ENCODE measurements around the gene SPRR2A. TPM values are rescaled to one million over a fixed set of nuclear protein-coding genes. Genes with fewer than 3 reads are reported as not detected.

SPRR2A gene
- total RNA-seq, 1 experiment from 2014 or later = not detected

- H3K4me1 ChIP-seq (ENCODE audit: control insufficient read depth in 1 of 2, insufficient read depth in 2 of 2, low read length in 2 of 2) = peaks cover 0 to 6% of the 10 kb centered on the region in 2 experiments; a peak in 1 of 4 replicates
- peaks cover 10% of the 10 kb centered on the region for H3K27me3 ChIP-seq (ENCODE audit: insufficient read depth, low read length)
- CTCF ChIA-PET = interaction anchor here (1.1 kb wide), 1 partner anchor 161 kb away, joined by 3 read pairs; no protein-coding TSS in a partner anchor
- no peak overlapping the region for H2AFZ ChIP-seq (ENCODE audit: low read depth, low read length, poor library complexity, severe bottlenecking)
- H3K9ac ChIP-seq (ENCODE audit: low read length) = no peak overlapping the region
- no peak for DNase-seq (ENCODE audit: low read depth, low spot score)
- TF ChIP-seq, protein P1, sequence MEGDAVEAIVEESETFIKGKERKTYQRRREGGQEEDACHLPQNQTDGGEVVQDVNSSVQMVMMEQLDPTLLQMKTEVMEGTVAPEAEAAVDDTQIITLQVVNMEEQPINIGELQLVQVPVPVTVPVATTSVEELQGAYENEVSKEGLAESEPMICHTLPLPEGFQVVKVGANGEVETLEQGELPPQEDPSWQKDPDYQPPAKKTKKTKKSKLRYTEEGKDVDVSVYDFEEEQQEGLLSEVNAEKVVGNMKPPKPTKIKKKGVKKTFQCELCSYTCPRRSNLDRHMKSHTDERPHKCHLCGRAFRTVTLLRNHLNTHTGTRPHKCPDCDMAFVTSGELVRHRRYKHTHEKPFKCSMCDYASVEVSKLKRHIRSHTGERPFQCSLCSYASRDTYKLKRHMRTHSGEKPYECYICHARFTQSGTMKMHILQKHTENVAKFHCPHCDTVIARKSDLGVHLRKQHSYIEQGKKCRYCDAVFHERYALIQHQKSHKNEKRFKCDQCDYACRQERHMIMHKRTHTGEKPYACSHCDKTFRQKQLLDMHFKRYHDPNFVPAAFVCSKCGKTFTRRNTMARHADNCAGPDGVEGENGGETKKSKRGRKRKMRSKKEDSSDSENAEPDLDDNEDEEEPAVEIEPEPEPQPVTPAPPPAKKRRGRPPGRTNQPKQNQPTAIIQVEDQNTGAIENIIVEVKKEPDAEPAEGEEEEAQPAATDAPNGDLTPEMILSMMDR (IDR thresholded peaks at IDR 0.05 in 2 of 3, conservative IDR thresholded peaks at IDR 0.05 in 1 of 3; ENCODE audit: borderline replicate concordance in 1 of 3, insufficient read depth in 1 of 3, low read depth in 2 of 3, low read length in 2 of 3) = no peak
- TF ChIP-seq YY1 (IDR thresholded peaks at IDR 0.05; ENCODE audit: extremely low read depth, insufficient replicate concordance, low read depth, low read length) (no peak), SP1 (IDR thresholded peaks at IDR 0.05; ENCODE audit: low read depth) (no peak), POLR2AphosphoS5 (IDR thresholded peaks at IDR 0.05; ENCODE audit: low read depth, low read length) (no peak), ZFX (IDR thresholded peaks at IDR 0.05) (no peak), EZH2phosphoT487 (IDR thresholded peaks at IDR 0.05; ENCODE audit: borderline replicate concordance) (no peak), RAD21 (IDR thresholded peaks at IDR 0.05; ENCODE audit: low read depth) (no peak), TCF7L2 (IDR thresholded peaks at IDR 0.05; ENCODE audit: borderline replicate concordance, extremely low read depth, insufficient read depth, insufficient read length) (no peak), MAX (IDR thresholded peaks at IDR 0.05) (no peak), SRF (IDR thresholded peaks at IDR 0.05; ENCODE audit: low read depth) (no peak), CEBPB (IDR thresholded peaks at IDR 0.05; ENCODE audit: low read depth) (no peak), ZBTB33 (IDR thresholded peaks at IDR 0.05; ENCODE audit: extremely low read depth, insufficient replicate concordance, low read length) (no peak), REST (IDR thresholded peaks at IDR 0.05; ENCODE audit: low read depth) (no peak)
- ATAC-seq = no peak
- H3K27ac ChIP-seq (ENCODE audit: low read depth, low read length) = no peak overlapping the region
- BruUV-seq (replicated peaks) = no TSS peak
- no peaks in the 10 kb centered on the region for H3K9me2 ChIP-seq (ENCODE audit: insufficient read depth)
- no peak overlapping the region for H3K4me3 ChIP-seq (replicated peaks in 1 of 2; ENCODE audit: low read depth in 1 of 2, low read length in 2 of 2)
- H3K9me3 ChIP-seq (ENCODE audit: control insufficient read depth in 1 of 2, insufficient read depth in 1 of 2, low read depth in 1 of 2, low read length in 2 of 2) = no peaks in the 10 kb centered on the region
- no peaks in the 10 kb centered on the region for H3K36me3 ChIP-seq (ENCODE audit: control insufficient read depth in 1 of 2, insufficient read depth in 2 of 2, low read length in 2 of 2)
- RAD21 ChIA-PET (ENCODE audit: low non-redundant PET in 1 of 2, low total read pairs in 2 of 2, uncharacterized antibody in 2 of 2, unreplicated experiment in 2 of 2) = interaction anchor here (0.6 kb wide), 2 partner anchors 112 to 114 kb away, joined by 3 read pairs; no protein-coding TSS in a partner anchor
- intact Hi-C loops (cut with micrococcal nuclease) = loop anchor here (5.0 kb wide), 2 partner anchors 160 to 380 kb away; no protein-coding TSS in a partner anchor
- no peaks in the 10 kb centered on the region for H3K79me2 ChIP-seq (ENCODE audit: insufficient read depth, low read length)
- no peaks in the 10 kb centered on the region for H4K20me1 ChIP-seq (ENCODE audit: insufficient read depth)
- POLR2A ChIA-PET = no interaction called here
- no peak overlapping the region for H3K4me2 ChIP-seq (ENCODE audit: low read length)
Observed at GRCh38 chr1:153032073-153032472, 25.2 kb downstream of the SPRR2A start.
